ENCODE data around the gene FLACC1.

DNA sequence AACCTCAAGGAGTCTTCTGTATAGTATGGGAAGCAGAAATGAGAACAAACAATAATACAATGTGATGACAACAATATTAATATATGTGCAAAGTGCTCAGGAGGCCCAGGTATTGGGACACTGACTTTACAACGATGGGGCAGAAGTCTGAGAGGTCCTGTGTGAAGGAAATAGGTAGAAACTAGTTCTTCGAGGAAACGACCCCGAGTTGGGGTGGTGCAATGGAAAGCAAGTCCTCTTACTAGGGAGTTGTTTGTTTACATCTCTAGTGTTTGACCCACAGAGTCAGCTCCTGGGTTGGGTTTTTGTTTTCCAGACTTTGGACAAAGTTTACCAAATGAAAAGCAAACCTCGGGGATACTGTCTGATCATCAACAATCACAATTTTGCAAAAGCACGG is 80.6 kb downstream of the FLACC1 start:
- TF ChIP-seq CTCF (IDR thresholded peaks at IDR 0.05) (no peak), POLR2AphosphoS5 (IDR thresholded peaks at IDR 0.05) (no peak), POLR2A (IDR thresholded peaks at IDR 0.05) (no peak)
